Epidermal melanocyte (primary cell): ENCODE measurements around the gene NCAM1.
"Not testable (repeated sequence)": the region's sequence is repeated elsewhere in the genome, so short reads cannot be mapped to it uniquely, and the experiment has no call there.

Experiments
- DNase-seq: peaks from one replicate; pipeline ENCODE4 v3.0.0; 2011; ENCODE audit warnings: low spot score; ENCODE audit not compliant: insufficient read length

NCAM1 gene

DNA sequence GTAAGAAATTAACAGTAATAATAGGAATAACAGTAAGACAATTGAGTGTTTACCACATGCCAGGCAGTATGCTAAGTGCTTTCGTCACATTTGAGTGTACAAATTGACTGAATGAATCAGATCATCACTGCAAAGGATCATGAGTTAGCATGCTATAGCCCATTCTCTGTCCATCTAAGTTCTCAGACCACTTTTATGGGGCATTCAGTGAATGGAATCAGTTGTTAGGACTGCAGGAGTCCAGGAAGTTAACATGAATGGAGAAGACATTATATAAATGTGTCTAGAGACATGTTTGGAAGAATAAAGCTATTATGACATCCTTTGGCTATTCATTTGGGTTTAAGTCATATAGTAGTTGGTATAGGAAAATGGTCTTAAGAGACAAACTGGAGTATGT lies 59.9 kb downstream of the NCAM1 start:
- DNase-seq: no peak

- no peak for DNase-seq
Measured at GRCh38 chr11:113022262-113022661, 61.0 kb downstream of the NCAM1 start.

DNA sequence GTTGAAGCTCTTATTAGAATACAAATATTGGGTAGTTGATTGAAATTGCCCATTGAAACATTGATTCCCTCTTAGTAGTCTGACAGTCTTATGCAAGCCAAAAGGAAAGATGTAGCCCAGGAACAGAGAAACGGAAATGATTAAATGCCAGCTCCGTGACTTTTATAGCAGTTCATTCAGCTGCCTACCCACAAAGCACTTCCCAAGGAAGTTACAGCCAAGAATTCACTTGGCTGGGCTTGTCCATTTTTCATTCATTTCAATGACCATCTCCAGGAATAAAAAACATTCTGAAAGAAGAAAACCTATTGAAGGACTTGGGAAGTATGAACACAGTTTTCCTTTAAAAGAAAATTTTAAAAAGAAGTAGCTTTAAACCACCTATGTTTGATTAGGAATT lies 62.0 kb downstream of the NCAM1 start:
- DNase-seq: no peak

GRCh38 chr11:113023986-113024385 lies 62.8 kb downstream of the NCAM1 start:
- DNase-seq: no peak

DNA sequence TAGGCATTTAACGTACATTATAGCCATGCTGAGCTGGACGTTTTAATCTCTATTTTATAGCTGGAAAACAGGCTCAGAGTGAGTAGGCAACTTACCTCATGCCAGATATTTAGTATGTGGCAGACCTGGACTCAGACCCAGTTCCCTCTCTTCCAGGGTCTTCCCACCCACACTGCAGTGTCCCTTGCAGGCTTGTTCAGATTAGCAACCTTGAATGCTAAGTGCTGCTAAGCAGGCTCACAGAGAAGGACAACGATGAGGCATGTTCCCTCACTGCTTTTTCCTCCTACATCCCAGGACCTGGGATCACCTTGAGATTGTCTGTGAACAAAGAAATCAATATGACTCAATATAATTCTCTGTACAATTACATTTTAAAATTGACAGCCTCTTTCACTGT lies 65.6 kb downstream of the NCAM1 start:
- DNase-seq: no peak

- no peak for DNase-seq
Measured at GRCh38 chr11:113034576-113034975, 73.4 kb downstream of the NCAM1 start.

- no peak for DNase-seq
Measured at GRCh38 chr11:113035708-113036107, 74.5 kb downstream of the NCAM1 start.

- DNase-seq: no peak
Measured at GRCh38 chr11:113043698-113044097, 82.5 kb downstream of the NCAM1 start.

GRCh38 chr11:113045146-113045545 lies 83.9 kb downstream of the NCAM1 start:
- DNase-seq: no peak

GRCh38 chr11:113046866-113047265 lies 85.6 kb downstream of the NCAM1 start:
- DNase-seq: no peak

- no peak for DNase-seq
Measured at GRCh38 chr11:113048820-113049768, 87.9 kb downstream of the NCAM1 start.

- DNase-seq: not testable (repeated sequence)
Measured at GRCh38 chr11:113053042-113053441, 91.8 kb downstream of the NCAM1 start.

- DNase-seq: no peak
Measured at GRCh38 chr11:113057038-113057437, 95.8 kb downstream of the NCAM1 start.

GRCh38 chr11:113059548-113059947 lies 98.3 kb downstream of the NCAM1 start:
- DNase-seq: no peak

- no peak for DNase-seq
Measured at GRCh38 chr11:113065330-113065729, 104.1 kb downstream of the NCAM1 start.

- no peak for DNase-seq
Measured at GRCh38 chr11:113072237-113072858, 111.1 kb downstream of the NCAM1 start.

DNA sequence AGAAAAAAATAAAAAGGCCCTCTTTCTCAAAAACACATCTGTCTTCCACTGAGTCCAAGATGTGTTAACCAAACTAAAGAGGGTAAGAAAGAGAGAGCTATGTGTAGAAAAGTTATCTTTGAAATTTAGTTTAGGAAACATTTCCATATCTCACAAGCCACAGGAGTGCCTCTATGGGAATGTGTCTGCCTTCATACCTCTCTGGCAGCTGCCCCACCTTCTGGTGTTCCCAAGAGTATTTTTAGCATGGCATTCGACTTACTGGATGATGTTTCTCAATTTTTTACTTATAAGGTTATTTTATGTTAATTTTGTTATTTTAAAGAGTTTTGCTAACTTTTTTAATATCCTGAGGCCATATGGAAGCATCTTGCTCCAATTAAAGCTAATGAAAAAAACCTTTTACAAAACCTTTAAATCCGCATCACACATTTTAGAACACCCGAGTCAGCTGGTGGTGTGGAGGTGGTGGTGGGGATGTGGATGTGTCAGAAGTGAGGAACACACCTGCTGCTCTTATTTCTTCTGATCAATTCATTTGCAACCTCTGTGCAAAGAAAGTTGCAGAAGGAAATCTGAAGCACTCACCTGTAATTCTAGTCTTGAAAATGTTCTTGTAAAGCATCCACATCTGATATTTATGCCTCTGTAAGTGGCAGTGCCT lies 112.2 kb downstream of the NCAM1 start:
- DNase-seq: no peak

GRCh38 chr11:113075586-113076095 lies 114.4 kb downstream of the NCAM1 start:
- DNase-seq: no peak

- DNase-seq: no peak
Measured at GRCh38 chr11:113077379-113077778, 116.2 kb downstream of the NCAM1 start.

DNA sequence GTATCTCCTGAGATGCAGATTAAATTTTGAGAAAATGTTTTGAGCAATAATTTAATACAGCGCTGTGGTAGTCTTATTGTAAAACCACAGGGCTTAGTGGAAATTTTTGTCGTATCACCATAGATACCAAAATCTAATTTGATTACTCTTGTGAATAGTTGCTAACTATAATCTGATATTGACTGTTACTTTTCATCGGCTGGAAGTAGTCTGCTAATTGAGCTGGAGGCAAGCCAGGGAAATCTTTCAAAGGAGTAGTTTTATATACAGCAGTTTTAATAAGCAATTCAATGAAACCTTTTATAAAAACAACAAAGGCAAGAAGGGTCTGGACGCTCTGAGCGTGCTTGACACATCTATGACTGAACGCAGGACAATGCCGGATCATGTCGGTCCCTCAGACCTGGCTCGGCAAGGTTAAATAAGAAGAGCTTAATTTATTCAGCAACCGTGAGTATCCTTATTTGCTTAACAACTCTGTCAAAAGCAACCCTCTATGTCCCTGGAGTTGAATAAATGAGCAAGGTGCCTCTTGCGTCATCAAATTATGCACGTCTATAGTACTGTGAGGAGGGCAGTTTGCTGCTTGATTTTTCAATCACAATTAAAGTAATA lies 121.2 kb downstream of the NCAM1 start:
- no peak for DNase-seq

GRCh38 chr11:113083571-113083970 lies 122.4 kb downstream of the NCAM1 start:
- DNase-seq: no peak

DNA sequence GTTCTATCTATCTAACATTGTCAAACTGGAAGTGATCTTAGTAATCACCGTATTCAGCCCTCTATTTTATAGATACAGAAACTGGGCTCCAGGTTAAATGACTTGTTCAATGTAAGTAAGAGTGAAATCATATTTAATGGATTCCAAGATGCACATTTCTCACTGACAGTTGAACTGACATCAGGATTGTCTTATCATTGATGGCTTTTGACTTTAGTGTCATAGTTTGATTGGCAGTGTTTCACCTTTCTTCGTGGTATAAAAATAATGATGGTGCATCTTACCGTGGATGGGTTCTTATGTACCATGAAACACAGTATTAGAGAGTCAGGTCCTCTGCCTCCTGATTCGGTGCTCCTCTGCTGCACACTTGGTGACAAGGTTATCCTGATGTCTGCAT lies 123.1 kb downstream of the NCAM1 start:
- no peak for DNase-seq
